ENCODE data around the gene GALNT5.
"Not testable (repeated sequence)": the region's sequence is repeated elsewhere in the genome, so short reads cannot be mapped to it uniquely, and the experiment has no call there.

The GALNT5 gene

GRCh38 chr2:157250836-157251235 lies 6.7 kb upstream of the GALNT5 start:
- DNase-seq: no peak

- DNase-seq: no peak
Observed at GRCh38 chr2:157251932-157252331, 5.6 kb upstream of the GALNT5 start.

DNA sequence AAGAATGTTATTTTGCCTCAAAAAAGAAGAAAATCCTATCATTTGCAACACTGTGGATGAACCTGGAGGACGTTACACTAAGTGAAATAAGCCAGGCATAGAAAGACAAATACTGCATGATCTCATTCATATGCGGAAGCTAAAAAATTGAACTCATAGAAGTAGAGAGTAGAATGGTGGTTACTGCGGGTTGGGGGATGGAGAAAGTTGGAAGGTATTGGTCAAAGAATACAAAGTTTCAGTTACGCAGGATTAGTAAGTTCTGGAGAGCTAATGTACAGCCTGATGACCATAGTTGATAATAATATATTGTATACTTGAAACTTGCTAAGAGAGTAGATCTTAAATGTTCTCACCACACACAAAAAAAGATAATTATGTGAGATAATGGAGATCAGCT lies 5.0 kb upstream of the GALNT5 start:
- DNase-seq: no peak

GRCh38 chr2:157254041-157254440 lies 3.5 kb upstream of the GALNT5 start:
- no peak for DNase-seq

GRCh38 chr2:157255746-157256145 lies 1.8 kb upstream of the GALNT5 start:
- no peak for DNase-seq

DNA sequence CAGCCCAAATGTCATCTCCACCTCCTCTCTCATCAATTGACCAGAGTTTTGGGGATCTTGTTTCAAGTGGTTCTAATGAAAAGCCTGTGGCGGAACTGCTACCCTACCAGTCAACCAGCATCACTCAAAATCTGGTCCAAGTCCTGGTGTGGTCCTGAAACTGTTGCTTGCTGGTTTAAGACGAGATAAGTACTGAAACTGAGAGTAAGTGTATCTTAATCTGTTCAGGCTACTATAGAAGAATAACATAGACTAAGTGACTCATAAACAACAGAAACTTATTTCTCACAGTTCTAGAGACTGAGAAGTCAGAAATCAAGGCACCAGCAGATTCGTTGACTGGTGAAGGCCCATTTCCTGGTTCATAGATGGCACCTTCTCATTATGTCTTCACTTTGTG lies 879 bp upstream of the GALNT5 start:
- DNase-seq: no peak

DNA sequence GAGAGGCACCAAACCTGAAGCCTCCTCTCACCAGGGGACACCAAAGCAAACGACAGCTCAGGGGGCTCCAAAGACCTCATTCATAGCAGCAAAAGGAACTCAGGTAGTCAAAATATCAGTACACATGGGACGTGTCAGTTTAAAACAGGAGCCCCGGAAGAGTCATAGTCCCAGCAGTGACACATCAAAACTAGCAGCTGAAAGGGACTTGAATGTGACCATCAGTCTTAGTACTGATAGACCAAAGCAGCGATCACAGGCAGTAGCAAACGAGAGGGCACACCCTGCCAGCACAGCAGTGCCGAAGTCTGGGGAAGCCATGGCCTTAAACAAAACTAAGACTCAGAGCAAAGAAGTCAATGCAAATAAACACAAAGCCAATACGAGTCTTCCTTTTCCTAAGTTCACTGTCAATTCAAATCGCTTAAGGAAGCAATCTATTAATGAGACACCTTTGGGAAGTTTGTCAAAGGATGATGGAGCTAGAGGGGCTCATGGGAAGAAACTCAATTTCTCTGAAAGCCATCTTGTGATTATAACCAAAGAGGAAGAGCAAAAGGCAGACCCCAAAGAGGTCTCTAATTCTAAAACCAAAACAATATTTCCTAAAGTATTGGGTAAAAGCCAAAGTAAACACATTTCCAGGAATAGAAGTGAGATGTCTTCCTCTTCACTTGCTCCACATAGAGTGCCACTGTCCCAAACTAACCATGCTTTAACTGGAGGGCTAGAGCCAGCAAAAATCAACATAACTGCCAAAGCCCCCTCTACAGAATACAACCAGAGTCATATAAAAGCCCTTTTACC lies 1.2 kb downstream of the GALNT5 start:
- no peak for DNase-seq

GRCh38 chr2:157259386-157259785 lies 1.9 kb downstream of the GALNT5 start:
- DNase-seq: no peak

DNA sequence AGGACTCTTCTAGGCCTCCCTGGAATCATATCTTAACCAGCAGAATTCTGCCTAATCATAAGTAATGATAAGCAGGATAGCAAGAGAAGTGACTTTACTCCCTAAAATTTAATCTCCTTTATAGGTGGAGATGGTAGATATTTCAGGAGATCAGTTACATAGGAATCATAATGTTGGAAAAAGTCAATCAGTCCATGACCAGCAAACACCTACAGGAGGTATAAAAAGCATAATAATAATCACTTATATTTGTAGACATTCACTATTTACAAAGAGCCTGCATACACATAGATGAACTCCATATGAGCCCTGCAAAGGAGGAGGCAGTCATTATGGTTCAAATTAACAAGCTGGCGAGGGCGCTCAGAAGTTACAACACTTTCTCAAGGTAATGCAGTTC lies 2.5 kb downstream of the GALNT5 start:
- DNase-seq: no peak

DNA sequence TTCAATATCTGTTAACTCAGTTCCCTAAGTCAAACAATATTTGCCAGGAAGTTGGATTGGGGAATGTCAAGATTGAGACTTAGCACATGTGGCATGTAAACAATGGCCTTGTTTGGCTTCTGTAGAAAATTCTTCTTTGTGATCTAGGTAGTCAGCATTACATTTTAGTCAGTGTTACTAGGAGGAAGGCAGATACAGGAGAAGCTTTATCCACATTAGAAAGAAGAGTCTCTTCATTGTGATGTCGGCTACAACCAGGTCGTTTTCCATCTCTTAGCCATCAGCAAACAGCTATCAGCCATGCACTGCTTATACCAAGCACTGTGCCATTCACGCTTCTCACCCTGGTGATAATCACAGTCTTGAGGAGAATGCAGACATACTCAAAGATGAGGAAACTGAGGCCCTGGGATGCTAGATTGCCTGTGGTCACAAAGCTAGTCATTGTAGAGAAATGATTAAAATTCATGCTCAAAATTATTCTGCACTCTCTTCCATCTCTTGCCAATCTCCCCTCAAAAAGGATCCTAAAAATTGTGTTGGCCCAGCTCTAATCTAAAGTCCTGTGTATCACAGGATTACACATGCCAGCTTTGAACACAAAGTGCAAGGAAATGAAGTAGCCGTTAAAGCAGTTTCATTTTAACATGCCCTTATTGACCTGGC lies 3.2 kb downstream of the GALNT5 start:
- no peak for DNase-seq

- DNase-seq: no peak
Observed at GRCh38 chr2:157261199-157261782, 3.8 kb downstream of the GALNT5 start.

GRCh38 chr2:157262248-157262647 lies 4.7 kb downstream of the GALNT5 start:
- no peak for DNase-seq

DNA sequence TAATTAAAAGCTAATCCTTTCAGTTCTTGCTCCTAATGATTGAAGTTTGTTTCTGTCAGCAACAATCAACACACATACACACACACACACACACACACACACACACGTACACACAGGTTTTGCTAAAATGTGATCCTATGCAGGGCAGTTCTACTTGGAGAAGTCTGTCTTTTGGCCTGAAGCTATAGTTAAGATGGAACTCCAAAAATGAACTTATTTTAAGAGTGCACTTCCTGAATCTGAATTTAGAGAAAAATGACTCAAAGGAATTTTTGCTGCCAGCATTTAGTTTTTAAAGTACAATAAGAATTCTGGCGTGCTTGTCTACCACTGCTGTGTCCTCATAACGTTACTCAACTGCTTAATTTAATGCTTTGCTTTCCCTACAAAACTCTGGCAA lies 6.6 kb downstream of the GALNT5 start:
- DNase-seq: no peak

- DNase-seq: no peak
Observed at GRCh38 chr2:157265825-157266224, 8.3 kb downstream of the GALNT5 start.

DNA sequence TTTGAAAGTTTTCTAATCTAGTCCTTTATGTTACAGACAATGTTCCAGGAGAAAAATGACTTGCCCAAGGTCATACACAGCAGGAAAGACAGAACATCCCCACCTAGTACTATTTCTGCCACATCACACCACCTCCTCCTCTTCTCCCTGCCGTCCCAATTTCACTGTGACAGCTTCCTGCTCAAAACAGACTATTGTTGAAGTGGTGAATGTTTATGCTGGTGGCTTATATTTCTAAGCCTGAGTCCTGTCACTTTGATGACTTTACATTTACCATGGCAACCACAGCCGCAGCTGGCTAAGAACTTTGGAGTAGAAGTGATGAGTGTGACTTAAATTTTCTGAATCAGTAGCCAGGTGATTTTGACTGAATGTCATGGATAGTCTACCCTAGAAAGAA lies 10.0 kb downstream of the GALNT5 start:
- DNase-seq: no peak

GRCh38 chr2:157269060-157269459 lies 11.6 kb downstream of the GALNT5 start:
- DNase-seq: no peak

GRCh38 chr2:157269922-157270321 lies 12.4 kb downstream of the GALNT5 start:
- DNase-seq: no peak

DNA sequence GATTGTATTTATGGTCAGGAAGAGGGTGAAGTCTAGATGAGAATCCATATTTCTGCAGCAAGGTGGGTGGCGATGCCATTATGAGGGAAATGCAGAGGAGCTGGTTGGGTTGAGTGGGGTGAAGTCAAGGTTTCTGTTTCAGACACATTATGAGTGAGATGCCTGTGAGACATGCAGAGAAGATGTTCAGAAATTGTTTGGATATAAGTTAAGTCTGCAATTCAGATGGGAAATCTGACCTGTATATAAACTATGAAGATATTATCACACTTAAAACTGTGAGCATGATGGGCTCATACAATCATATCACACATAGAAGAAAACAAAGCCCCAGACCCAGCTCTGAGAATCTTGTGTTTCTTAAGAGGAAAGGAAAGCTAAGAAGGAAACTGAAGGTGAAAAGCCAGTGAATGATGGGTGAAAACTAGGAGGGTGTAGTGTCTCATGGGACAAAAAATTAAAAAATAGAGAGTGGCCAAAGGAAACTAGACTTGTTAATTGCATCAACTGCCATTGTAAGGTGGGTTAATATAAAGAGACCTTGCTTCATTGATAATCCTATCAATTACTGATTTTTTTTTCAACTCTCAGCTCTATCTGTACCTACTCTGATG lies 14.2 kb downstream of the GALNT5 start:
- no peak for DNase-seq

- DNase-seq: not testable (repeated sequence)
Observed at GRCh38 chr2:157279311-157279710, 21.8 kb downstream of the GALNT5 start.

GRCh38 chr2:157281316-157281715 lies 23.8 kb downstream of the GALNT5 start:
- no peak for DNase-seq

DNA sequence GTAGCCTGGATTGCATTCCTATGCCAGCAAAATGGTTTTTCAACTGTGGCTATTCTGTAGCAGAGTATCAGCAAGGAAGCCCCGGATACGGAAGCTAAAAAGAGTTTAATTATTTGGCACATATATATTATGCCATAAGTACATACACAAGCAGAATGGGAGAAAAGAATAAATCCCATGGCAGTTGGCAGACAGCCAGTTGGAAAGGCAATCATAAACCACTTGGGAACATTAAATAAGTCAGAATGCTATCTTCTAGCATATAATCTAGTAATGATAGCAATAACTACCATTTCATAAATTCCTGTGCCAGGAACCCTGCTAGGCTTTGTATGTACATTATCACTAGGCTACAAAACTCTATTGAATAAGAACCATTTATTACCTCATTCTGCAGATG lies 26.0 kb downstream of the GALNT5 start:
- no peak for DNase-seq

DNA sequence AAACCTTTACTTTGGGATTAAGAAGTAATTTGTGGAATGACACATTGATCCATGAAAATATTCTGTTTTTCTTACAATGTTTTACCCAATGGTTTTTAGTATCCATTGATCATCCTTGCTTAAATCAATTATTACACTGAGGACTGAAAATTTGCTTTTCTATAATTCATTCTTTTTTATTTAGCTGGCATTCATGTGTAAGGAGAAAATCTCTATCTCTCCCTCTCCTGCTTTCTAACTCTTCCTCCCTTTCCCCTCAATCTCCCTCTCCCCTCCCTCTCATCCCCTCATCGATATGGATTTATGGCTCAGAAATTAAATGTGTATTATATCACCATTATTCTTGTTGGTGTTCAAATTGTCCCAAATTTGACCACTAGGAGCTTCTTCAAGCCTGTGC lies 29.7 kb downstream of the GALNT5 start:
- DNase-seq: no peak

DNA sequence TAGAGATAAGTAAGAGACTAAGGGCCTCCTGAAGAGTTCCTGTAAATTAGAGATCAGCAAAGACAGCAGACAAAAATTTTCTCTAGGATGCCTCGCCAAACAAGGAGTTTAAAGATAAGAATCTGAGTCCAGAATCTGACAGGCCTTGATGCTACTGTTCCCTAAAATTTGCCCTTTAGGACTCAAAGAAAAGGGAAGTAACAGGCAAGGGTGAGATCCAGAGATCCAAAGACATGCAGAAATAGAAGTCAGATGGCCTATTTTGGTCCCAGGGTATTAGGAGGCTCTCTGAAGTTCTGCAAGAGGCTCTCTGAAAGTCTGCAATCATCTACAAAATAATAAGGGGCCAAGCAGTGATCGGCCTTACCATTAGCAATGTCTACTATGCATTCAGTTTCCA lies 33.0 kb downstream of the GALNT5 start:
- no peak for DNase-seq

DNA sequence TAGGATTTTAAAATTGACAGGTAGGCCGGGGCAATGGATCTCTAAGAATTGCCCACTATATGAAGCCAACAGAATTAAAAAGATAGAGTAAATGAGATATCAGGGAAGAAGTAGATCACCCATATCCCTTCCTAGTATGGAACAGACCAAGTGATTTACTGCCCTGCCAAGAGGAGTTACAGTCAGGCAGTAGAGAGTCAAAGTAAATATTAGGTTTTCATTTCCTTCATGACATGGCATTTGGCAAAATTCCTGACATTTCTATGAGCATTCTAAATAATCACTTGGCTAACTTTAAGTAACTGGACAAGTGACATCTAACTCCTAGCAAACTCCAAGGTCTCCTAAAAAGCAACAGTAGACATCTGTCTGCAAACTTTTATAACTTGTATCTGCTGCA lies 33.5 kb downstream of the GALNT5 start:
- no peak for DNase-seq

Measured in activated effector memory CD4-positive, alpha-beta T cell treated with Interleukin-2 at 50 U/mL for 16 hours (primary cell).